Measurements from ENCODE around the gene ADARB2.

ADARB2 gene

GRCh38 chr10:1158066-1158465 lies 579.3 kb downstream of the ADARB2 start:
- no peak for DNase-seq

- DNase-seq = no peak
Observed at GRCh38 chr10:1157615-1157933, 579.8 kb downstream of the ADARB2 start.

- no peak for DNase-seq
Observed at GRCh38 chr10:1156921-1157614, 580.3 kb downstream of the ADARB2 start.

- no peak for DNase-seq
Observed at GRCh38 chr10:1156616-1156886, 580.8 kb downstream of the ADARB2 start.

- DNase-seq = no peak
Observed at GRCh38 chr10:1155791-1156615, 581.3 kb downstream of the ADARB2 start.

- DNase-seq = no peak
Observed at GRCh38 chr10:1154531-1155295, 582.6 kb downstream of the ADARB2 start.

GRCh38 chr10:1153805-1154351 lies 583.4 kb downstream of the ADARB2 start:
- DNase-seq = no peak

GRCh38 chr10:1153251-1153763 lies 584.0 kb downstream of the ADARB2 start:
- DNase-seq = no peak

GRCh38 chr10:1152386-1153250 lies 584.7 kb downstream of the ADARB2 start:
- no peak for DNase-seq

GRCh38 chr10:1151076-1152033 lies 586.0 kb downstream of the ADARB2 start:
- DNase-seq = no peak

- no peak for DNase-seq
Observed at GRCh38 chr10:1150638-1150955, 586.7 kb downstream of the ADARB2 start.

- no peak for DNase-seq
Observed at GRCh38 chr10:1149793-1150637, 587.3 kb downstream of the ADARB2 start.

GRCh38 chr10:1148855-1149605 lies 588.3 kb downstream of the ADARB2 start:
- DNase-seq = no peak

- no peak for DNase-seq
Observed at GRCh38 chr10:1147810-1148209, 589.5 kb downstream of the ADARB2 start.

GRCh38 chr10:1142596-1142995 lies 594.7 kb downstream of the ADARB2 start:
- peak; percentile 1 to 2 for DNase-seq

GRCh38 chr10:1141701-1142100 lies 595.6 kb downstream of the ADARB2 start:
- DNase-seq = no peak

- DNase-seq = no peak
Observed at GRCh38 chr10:1141261-1141660, 596.1 kb downstream of the ADARB2 start.

- no peak for DNase-seq
Observed at GRCh38 chr10:1138529-1138928, 598.8 kb downstream of the ADARB2 start.

GRCh38 chr10:1137499-1138163 lies 599.7 kb downstream of the ADARB2 start:
- DNase-seq = no peak
